K562 (cell line): ENCODE data around the gene WWP2.

Experiments
- BRCA1 ChIP-seq, 2 experiments: fragments of 450-650 bp in 1 of 2; sonication (generic) in 1 of 2; formaldehyde crosslinking in 1 of 2; IDR thresholded peaks; 2 replicates each; pipeline versions ENCODE4 v1.5.0 to v1.6.1; 2017 to 2020; ENCODE audit warnings: mild to moderate bottlenecking in 1 of 2, missing genetic modification reagents in 1 of 2
- CEBPB ChIP-seq: fragments of 450-650 bp; IDR thresholded peaks from 2 replicates; pipeline ENCODE4 v1.6.1; 2016; ENCODE audit warnings: missing genetic modification characterization, missing compliant biosample characterization
- CHD4 ChIP-seq: fragments of 200-600 bp; sonication (generic); IDR thresholded peaks from 3 replicates; pipeline ENCODE4 v1.6.1; 2012; ENCODE audit warnings: low read depth, mild to moderate bottlenecking, mixed read lengths, low read length, inconsistent platforms; ENCODE audit not compliant: insufficient read depth, insufficient replicate concordance, poor library complexity, severe bottlenecking
- CTCF ChIP-seq, 3 experiments: IDR thresholded peaks in 2 of 3; conservative IDR thresholded peaks in 1 of 3; 2 replicates each; pipeline ENCODE4 v1.5.1; 2011 to 2012; ENCODE audit warnings: low read length in 3 of 3, mild to moderate bottlenecking in 3 of 3, control low read depth in 2 of 3, improper control_type of control experiment in 1 of 3, inconsistent platforms in 1 of 3, low read depth in 1 of 3, mixed read lengths in 1 of 3, moderate library complexity in 1 of 3; ENCODE audit not compliant: insufficient read depth in 2 of 3
- RB1 ChIP-seq: fragments of 450-650 bp; IDR thresholded peaks from 2 replicates; pipeline ENCODE4 v1.6.1; 2017; ENCODE audit warnings: low read depth, mild to moderate bottlenecking
- SMC3 ChIP-seq: conservative IDR thresholded peaks from 2 replicates; pipeline ENCODE4 v1.6.1; 2011; ENCODE audit warnings: low read depth, low read length, improper control_type of control experiment; ENCODE audit not compliant: insufficient read depth
- TF ChIP-seq, protein P1 (sequence below): sonication (generic); formaldehyde crosslinking; IDR thresholded peaks from 2 replicates; pipeline ENCODE4 v1.8.1; 2022; ENCODE audit warnings: missing genetic modification reagents

DNA sequence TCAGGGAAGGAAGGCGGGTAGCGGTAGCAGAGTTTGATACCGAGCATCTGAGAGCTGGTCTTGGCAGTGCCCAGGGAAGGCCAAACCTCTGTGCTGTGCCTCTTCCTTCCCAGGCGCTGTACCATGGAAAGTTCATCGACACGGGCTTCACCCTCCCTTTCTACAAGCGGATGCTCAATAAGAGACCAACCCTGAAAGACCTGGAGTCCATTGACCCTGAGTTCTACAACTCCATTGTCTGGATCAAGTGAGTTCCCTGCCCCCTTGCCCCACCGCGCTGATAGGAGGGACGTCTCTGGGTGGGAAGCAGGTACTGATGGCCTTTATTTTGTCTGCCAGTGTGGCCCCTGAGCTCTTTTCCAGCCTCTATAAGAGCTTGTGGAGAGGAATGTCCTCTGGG lies 173.6 kb downstream of the WWP2 start:
- no peak for TF ChIP-seq CHD4
- no peak for TF ChIP-seq SMC3
- no peak for TF ChIP-seq CEBPB (tag)
- TF ChIP-seq, protein P1, sequence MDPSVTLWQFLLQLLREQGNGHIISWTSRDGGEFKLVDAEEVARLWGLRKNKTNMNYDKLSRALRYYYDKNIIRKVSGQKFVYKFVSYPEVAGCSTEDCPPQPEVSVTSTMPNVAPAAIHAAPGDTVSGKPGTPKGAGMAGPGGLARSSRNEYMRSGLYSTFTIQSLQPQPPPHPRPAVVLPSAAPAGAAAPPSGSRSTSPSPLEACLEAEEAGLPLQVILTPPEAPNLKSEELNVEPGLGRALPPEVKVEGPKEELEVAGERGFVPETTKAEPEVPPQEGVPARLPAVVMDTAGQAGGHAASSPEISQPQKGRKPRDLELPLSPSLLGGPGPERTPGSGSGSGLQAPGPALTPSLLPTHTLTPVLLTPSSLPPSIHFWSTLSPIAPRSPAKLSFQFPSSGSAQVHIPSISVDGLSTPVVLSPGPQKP (CRISPR knock-in tag), result no peak
- no peak for TF ChIP-seq RB1
- no peak for TF ChIP-seq CTCF (IDR thresholded peaks at IDR 0.05 in 2 of 3, conservative IDR thresholded peaks at IDR 0.05 in 1 of 3; ENCODE audit: insufficient read depth in 2 of 3, low read depth in 1 of 3, low read length in 3 of 3)
- no peak for TF ChIP-seq BRCA1 (IDR thresholded peaks at IDR 0.05)
- TF ChIP-seq BRCA1 (CRISPR knock-in tag; IDR thresholded peaks at IDR 0.05), result no peak
